DND-41 (cell line): ENCODE measurements around the gene PSRC1.

ENCODE experiments used
- CTCF ChIP-seq: IDR thresholded peaks from 2 replicates; pipeline ENCODE4 v1.5.1; 2012; ENCODE audit warnings: borderline replicate concordance, low read length, moderate library complexity, mild to moderate bottlenecking; ENCODE audit not compliant: poor library complexity, severe bottlenecking; ENCODE audit errors: extremely low read depth
- EZH2 ChIP-seq: IDR thresholded peaks from 3 replicates; pipeline ENCODE4 v1.6.1; 2012; ENCODE audit warnings: borderline replicate concordance, low read depth, mild to moderate bottlenecking, moderate library complexity, low read length, inconsistent platforms; ENCODE audit not compliant: severe bottlenecking

- TF ChIP-seq CTCF, result no peak
- no peak for TF ChIP-seq EZH2
Measured at GRCh38 chr1:109241841-109242345, 41.1 kb downstream of the PSRC1 start.
